Keratinocyte (primary cell): ENCODE data around the gene UROC1.

ENCODE experiments used
- EZH2 ChIP-seq: IDR thresholded peaks from one replicate; pipeline ENCODE4 v1.6.1; 2012; ENCODE audit warnings: inconsistent platforms, mild to moderate bottlenecking, low read length, moderate library complexity
- TF ChIP-seq, protein P1 (sequence below), 3 experiments: IDR thresholded peaks in 1 of 3; conservative IDR thresholded peaks in 1 of 3; optimal IDR thresholded peaks in 1 of 3; 2 replicates in 2 of 3; 3 replicates in 1 of 3; pipeline versions ENCODE3 to v1.5.1; 2011; ENCODE audit warnings: low read length in 3 of 3, mild to moderate bottlenecking in 3 of 3, moderate library complexity in 2 of 3, control low read depth in 1 of 3, inconsistent platforms in 1 of 3; ENCODE audit not compliant: insufficient read depth in 2 of 3; ENCODE audit errors: extremely low read depth in 1 of 3

GRCh38 chr3:126496894-126497850 is 20.4 kb downstream of the UROC1 start:
- TF ChIP-seq, protein P1, sequence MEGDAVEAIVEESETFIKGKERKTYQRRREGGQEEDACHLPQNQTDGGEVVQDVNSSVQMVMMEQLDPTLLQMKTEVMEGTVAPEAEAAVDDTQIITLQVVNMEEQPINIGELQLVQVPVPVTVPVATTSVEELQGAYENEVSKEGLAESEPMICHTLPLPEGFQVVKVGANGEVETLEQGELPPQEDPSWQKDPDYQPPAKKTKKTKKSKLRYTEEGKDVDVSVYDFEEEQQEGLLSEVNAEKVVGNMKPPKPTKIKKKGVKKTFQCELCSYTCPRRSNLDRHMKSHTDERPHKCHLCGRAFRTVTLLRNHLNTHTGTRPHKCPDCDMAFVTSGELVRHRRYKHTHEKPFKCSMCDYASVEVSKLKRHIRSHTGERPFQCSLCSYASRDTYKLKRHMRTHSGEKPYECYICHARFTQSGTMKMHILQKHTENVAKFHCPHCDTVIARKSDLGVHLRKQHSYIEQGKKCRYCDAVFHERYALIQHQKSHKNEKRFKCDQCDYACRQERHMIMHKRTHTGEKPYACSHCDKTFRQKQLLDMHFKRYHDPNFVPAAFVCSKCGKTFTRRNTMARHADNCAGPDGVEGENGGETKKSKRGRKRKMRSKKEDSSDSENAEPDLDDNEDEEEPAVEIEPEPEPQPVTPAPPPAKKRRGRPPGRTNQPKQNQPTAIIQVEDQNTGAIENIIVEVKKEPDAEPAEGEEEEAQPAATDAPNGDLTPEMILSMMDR (optimal IDR thresholded peaks at IDR 0.05 in 1 of 3, IDR thresholded peaks at IDR 0.05 in 1 of 3, conservative IDR thresholded peaks at IDR 0.05 in 1 of 3; ENCODE audit: extremely low read depth in 1 of 3, insufficient read depth in 2 of 3, low read length in 3 of 3): no peak
- TF ChIP-seq EZH2: no peak
